Right lobe of liver (tissue), 6 donors: ENCODE measurements around the gene CHST15. TPM values are rescaled to one million over a fixed set of nuclear protein-coding genes. Genes with fewer than 3 reads are reported as not detected.
"Not testable (repeated sequence)": the region's sequence is repeated elsewhere in the genome, so short reads cannot be mapped to it uniquely, and the experiment has no call there.

ENCODE experiments used
- ATAC-seq, 4 donors: fragments of 200-7000 bp; cut with Tn5 transposase; one replicate each; pipeline ENCODE4 v1.9.1; 2020; ENCODE audit warnings: mild to moderate bottlenecking in 4 of 4, moderate library complexity in 4 of 4
- DNase-seq, 3 donors: peaks; one replicate each; pipeline ENCODE4 v3.0.0-alpha.2; 2020
- H3K27ac ChIP-seq, 3 donors: fragments of 200-600 bp; one replicate each; pipeline ENCODE4 v1.8.0; 2022
- H3K27me3 ChIP-seq, 2 donors: fragments of 200-600 bp; one replicate each; pipeline ENCODE4 v1.8.0; 2022
- H3K36me3 ChIP-seq, 4 donors: fragments of 200-600 bp; sonication (generic) in 1 of 4; one replicate each; pipeline versions ENCODE4 v1.5.1 to v1.8.0; 2017 to 2022; ENCODE audit warnings: control low read depth in 1 of 4
- H3K4me1 ChIP-seq, 4 donors: fragments of 200-600 bp; sonication (generic) in 1 of 4; one replicate each; pipeline versions ENCODE4 v1.5.1 to v1.8.0; 2017 to 2022; ENCODE audit warnings: control low read depth in 1 of 4
- H3K4me3 ChIP-seq, 3 donors: fragments of 200-600 bp; one replicate each; pipeline ENCODE4 v1.8.0; 2022
- H3K9me3 ChIP-seq, 4 donors: fragments of 200-600 bp; sonication (generic) in 1 of 4; one replicate each; pipeline versions ENCODE4 v1.5.1 to v1.8.0; 2017 to 2022; ENCODE audit warnings: control low read depth in 1 of 4
- POLR2A ChIP-seq: fragments of 450-650 bp; IDR thresholded peaks from one replicate; pipeline ENCODE4 v1.6.1; 2017; ENCODE audit warnings: antibody characterized with exemption, mild to moderate bottlenecking
- WGBS: methylation state at CpG from one replicate; pipeline ENCODE4 v1.1.6; 2018; ENCODE audit warnings: low coverage, low lambda C conversion rate; ENCODE audit not compliant: insufficient coverage; ENCODE audit errors: missing lambda C conversion rate; 5-methylcytosine and 5-hydroxymethylcytosine counted together
- intact Hi-C, 2 donors: fragments of 100-400 bp; cut with DNase I; formaldehyde crosslinking; loops; one replicate each; pipeline versions ENCODE4 v1.11.2 to v1.14.1; 2022
- total RNA-seq, 6 experiments: library from RNA; depleted of rRNA in 2 of 6; stranded (reverse); fragments of >200 nt in 2 of 6; fragmentation: NEBNext Ultra II Directional in 3 of 6; extraction: Animal tissue kit (Norgen Biotek cat#: 25700) in 3 of 6; gene quantifications; one replicate each; pipeline versions ENCODE4 v1.1.0 to v1.2.4, GENCODE V29; 2016 to 2023
- TF ChIP-seq, protein P1 (sequence below), 4 donors: fragments of 200-600 bp in 3 of 4; fragments of 450-650 bp in 1 of 4; IDR thresholded peaks; one replicate each; pipeline versions ENCODE4 v1.5.1 to v1.8.0; 2016 to 2022; ENCODE audit warnings: antibody characterized with exemption in 4 of 4, mild to moderate bottlenecking in 2 of 4
- donor health status: DM: no; HTN: yes; CAD: no.
- donor health status: DM: no; HTN: no; CAD: no.
- donor health status: DM: no; HTN: no; CAD: no.
- donor health status: DM: no; HTN: yes; CAD: no.
- donor health status: DM: no; HTN: yes; CAD: no.

Gene CHST15
- total RNA-seq, 6 experiments from 2014 or later, result 9.2 to 25.8 (median 11.8) TPM

DNA sequence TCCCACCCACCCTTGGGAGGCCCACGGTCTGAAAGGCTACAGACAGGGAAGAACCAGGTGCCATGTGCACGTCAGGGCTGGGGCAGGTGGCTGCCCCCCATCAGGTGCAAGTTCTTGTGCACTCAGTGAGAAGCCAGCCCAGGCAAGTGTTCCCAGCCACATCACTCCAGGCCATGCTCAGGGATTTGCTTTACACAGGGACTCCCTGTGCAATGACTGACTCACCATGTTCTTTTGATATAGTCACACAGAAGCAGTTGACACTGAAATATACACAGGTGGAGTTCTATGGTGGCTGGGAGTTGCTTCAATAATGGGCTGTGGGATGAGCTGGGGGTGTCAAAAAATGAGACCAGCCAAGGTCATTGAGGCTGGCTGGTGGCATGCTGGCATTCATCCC lies 8.0 kb upstream of the CHST15 start:
- Histone ChIP-seq H3K9me3 (no peaks in the 10 kb centered on the region), H3K27me3 (no peaks in the 10 kb centered on the region), H3K4me1 (peaks cover 0 to 10% (median 4%) of the 10 kb centered on the region in 4 donors), H3K4me3 (no peak overlapping the region), H3K36me3 (no peaks in the 10 kb centered on the region), H3K27ac (no peak overlapping the region)
- DNase-seq (no peak), ATAC-seq (no peak)
- no CpG with 5 or more reads among the region's 2 CpGs for WGBS
- TF ChIP-seq, protein P1, sequence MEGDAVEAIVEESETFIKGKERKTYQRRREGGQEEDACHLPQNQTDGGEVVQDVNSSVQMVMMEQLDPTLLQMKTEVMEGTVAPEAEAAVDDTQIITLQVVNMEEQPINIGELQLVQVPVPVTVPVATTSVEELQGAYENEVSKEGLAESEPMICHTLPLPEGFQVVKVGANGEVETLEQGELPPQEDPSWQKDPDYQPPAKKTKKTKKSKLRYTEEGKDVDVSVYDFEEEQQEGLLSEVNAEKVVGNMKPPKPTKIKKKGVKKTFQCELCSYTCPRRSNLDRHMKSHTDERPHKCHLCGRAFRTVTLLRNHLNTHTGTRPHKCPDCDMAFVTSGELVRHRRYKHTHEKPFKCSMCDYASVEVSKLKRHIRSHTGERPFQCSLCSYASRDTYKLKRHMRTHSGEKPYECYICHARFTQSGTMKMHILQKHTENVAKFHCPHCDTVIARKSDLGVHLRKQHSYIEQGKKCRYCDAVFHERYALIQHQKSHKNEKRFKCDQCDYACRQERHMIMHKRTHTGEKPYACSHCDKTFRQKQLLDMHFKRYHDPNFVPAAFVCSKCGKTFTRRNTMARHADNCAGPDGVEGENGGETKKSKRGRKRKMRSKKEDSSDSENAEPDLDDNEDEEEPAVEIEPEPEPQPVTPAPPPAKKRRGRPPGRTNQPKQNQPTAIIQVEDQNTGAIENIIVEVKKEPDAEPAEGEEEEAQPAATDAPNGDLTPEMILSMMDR (IDR thresholded peaks at IDR 0.05), result no peak
- TF ChIP-seq POLR2A, result no peak
- intact Hi-C loops, result no loop called here

DNA sequence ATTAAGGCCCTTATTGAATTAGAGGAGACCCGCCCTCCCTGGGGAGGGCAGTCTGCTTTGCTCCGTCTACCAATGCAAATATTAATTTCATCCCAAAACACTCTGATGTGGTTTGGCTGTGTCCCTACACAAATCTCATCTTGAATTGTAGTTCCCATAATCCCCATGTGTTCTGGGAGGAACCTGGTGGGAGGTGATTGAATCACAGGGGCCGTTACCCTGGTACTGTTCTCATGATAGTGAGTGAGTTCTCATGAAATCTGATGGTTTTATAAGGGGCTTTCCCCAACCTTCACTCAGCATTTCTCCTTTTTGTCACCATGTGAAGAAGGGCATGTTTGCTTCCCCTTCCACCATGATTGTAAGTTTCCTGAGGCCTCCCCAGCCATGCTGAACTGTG lies 7.3 kb upstream of the CHST15 start:
- H3K27me3 ChIP-seq, H3K4me1 ChIP-seq, H3K4me3 ChIP-seq, ATAC-seq, H3K27ac ChIP-seq, H3K9me3 ChIP-seq, DNase-seq, intact Hi-C loops, H3K36me3 ChIP-seq: not testable (repeated sequence)
- WGBS, result 75% methylated on average over 1 of the region's 3 CpGs

DNA sequence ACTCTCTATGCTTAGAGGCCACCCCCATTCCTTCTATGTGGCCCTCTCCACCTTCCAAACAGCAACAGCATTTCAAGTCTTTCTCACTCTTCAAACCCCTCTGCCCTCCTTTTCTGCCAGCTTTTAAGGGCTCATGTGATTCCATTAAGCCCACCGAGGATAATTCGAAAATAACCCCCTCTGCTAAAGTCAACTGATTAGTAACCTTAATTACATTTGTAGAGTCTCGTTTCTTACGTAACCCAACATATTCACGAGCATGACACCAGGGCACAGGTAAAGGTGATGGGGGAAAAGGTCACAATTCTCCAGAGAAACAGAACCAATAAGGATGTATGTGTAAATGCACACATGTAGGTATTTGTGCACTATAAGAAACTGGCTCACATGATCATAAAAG lies 6.7 kb upstream of the CHST15 start:
- WGBS, result 71% methylated on average over 5 of the region's 5 CpGs
- Histone ChIP-seq H3K27ac (no peak overlapping the region), H3K27me3 (no peaks in the 10 kb centered on the region), H3K4me3 (no peak overlapping the region), H3K9me3 (no peaks in the 10 kb centered on the region), H3K4me1 (peaks cover 0 to under 1% (median 0%) of the 10 kb centered on the region in 4 donors), H3K36me3 (no peaks in the 10 kb centered on the region)
- intact Hi-C loops, result no loop called here
- TF ChIP-seq, protein P1 (IDR thresholded peaks at IDR 0.05), result no peak
- no peak for TF ChIP-seq POLR2A
- ATAC-seq (no peak), DNase-seq (no peak)

DNA sequence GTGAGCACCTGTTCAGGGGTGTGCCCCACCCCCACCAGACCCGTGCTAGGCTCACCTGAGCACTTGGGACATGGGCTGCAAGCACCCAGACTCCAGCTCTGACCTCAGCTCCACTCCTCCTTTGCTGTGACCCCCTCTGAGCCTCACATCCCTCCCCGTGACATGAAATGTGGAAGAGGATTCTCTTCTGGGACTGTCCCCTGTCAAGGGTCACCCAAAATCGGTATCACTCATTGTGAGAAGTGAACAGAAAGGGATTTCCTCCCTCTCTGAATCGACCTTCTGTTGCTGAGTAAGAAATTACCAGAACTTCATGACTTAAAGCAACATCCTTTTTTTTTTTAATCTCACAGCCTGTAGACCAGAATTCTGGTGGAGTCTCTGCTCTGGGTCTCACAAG lies 6.2 kb upstream of the CHST15 start:
- no peak for DNase-seq
- 20% methylated on average over 1 of the region's 4 CpGs for WGBS
- Histone ChIP-seq H3K9me3 (no peaks in the 10 kb centered on the region), H3K4me1 (peaks cover 0 to 5% (median 0%) of the 10 kb centered on the region in 4 donors), H3K27ac (no peak overlapping the region), H3K27me3 (no peaks in the 10 kb centered on the region), H3K36me3 (no peaks in the 10 kb centered on the region), H3K4me3 (no peak overlapping the region)
- intact Hi-C loops, result no loop called here
- ATAC-seq, result peak in 2 of 4 donors; percentile 38 to 49
- TF ChIP-seq, protein P1 (IDR thresholded peaks at IDR 0.05), result no peak

DNA sequence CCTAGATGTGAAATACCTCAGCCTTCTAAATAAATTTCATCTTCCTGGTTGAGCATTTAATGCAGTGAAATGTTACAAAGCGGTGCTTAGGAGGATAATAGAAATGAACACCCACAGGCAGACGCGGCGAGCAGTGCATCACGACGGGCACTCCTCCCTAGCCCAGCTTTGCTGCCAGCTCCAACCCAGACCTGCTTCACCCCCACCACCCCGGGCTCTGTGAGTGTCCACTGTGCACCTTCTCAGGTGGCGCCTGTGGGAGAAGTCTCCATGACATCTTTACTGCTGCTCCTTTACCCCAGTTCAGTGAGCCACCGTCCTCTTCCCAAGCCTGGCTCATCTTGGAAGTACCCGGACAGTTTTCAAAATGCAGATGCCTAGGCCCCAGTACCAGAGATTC lies 5.2 kb upstream of the CHST15 start:
- ATAC-seq, result no peak
- no peak for TF ChIP-seq POLR2A
- TF ChIP-seq, protein P1 (IDR thresholded peaks at IDR 0.05), result no peak
- intact Hi-C loops, result no loop called here
- H3K27me3 ChIP-seq, result no peaks in the 10 kb centered on the region
- no peaks in the 10 kb centered on the region for H3K36me3 ChIP-seq
- no peak overlapping the region for H3K27ac ChIP-seq
- DNase-seq, result no peak
- H3K9me3 ChIP-seq, result no peaks in the 10 kb centered on the region
- H3K4me3 ChIP-seq, result no peak overlapping the region
- 74% methylated on average over 7 of the region's 10 CpGs for WGBS
- peaks cover 0 to 6% (median 0%) of the 10 kb centered on the region in 4 donors for H3K4me1 ChIP-seq
